Tibial artery (tissue), 4 donors: ENCODE measurements around the gene PPP1CA.
"Not testable (repeated sequence)": the region's sequence is repeated elsewhere in the genome, so short reads cannot be mapped to it uniquely, and the experiment has no call there.

ENCODE experiments used
- DNase-seq, 2 donors: peaks; one replicate each; pipeline ENCODE4 v3.0.0-alpha.2; 2019
- H3K27ac ChIP-seq, 2 donors: fragments of 200-600 bp; sonication (generic) in 1 of 2; 1 replicate in 1 of 2; 2 replicates in 1 of 2; pipeline ENCODE4 v1.5.1; 2018 to 2019; ENCODE audit warnings: mild to moderate bottlenecking in 1 of 2
- H3K27me3 ChIP-seq, 2 donors: fragments of 200-600 bp; sonication (generic) in 1 of 2; one replicate each; pipeline versions ENCODE4 v1.5.1 to v1.6.0; 2016 to 2019
- H3K36me3 ChIP-seq, 3 donors: fragments of 200-600 bp; sonication (generic) in 2 of 3; one replicate each; pipeline ENCODE4 v1.5.1; 2016 to 2019; ENCODE audit warnings: mild to moderate bottlenecking in 2 of 3
- H3K4me1 ChIP-seq, 4 donors: fragments of 200-600 bp; sonication (generic) in 2 of 4; 1 replicate in 3 of 4; 2 replicates in 1 of 4; pipeline ENCODE4 v1.5.1; 2016 to 2019
- H3K4me3 ChIP-seq, 2 donors: fragments of 200-600 bp; sonication (generic) in 1 of 2; 1 replicate in 1 of 2; 2 replicates in 1 of 2; pipeline ENCODE4 v1.5.1; 2018 to 2019; ENCODE audit warnings: mild to moderate bottlenecking in 2 of 2
- H3K9me3 ChIP-seq, 3 donors: fragments of 200-600 bp; sonication (generic) in 1 of 3; one replicate each; pipeline ENCODE4 v1.5.1; 2016 to 2019
- intact Hi-C: fragments of 100-400 bp; cut with DNase I; formaldehyde crosslinking; loops from one replicate; pipeline ENCODE4 v1.15.0; 2023; ENCODE audit warnings: low total_unique reads
- TF ChIP-seq, protein P1 (sequence below), 2 experiments: fragments of 200-600 bp in 1 of 2; fragments of 450-650 bp in 1 of 2; IDR thresholded peaks; one replicate each; pipeline ENCODE4 v1.5.1; 2017 to 2019; ENCODE audit warnings: antibody characterized with exemption in 2 of 2, mild to moderate bottlenecking in 1 of 2, moderate library complexity in 1 of 2

The PPP1CA gene

DNA sequence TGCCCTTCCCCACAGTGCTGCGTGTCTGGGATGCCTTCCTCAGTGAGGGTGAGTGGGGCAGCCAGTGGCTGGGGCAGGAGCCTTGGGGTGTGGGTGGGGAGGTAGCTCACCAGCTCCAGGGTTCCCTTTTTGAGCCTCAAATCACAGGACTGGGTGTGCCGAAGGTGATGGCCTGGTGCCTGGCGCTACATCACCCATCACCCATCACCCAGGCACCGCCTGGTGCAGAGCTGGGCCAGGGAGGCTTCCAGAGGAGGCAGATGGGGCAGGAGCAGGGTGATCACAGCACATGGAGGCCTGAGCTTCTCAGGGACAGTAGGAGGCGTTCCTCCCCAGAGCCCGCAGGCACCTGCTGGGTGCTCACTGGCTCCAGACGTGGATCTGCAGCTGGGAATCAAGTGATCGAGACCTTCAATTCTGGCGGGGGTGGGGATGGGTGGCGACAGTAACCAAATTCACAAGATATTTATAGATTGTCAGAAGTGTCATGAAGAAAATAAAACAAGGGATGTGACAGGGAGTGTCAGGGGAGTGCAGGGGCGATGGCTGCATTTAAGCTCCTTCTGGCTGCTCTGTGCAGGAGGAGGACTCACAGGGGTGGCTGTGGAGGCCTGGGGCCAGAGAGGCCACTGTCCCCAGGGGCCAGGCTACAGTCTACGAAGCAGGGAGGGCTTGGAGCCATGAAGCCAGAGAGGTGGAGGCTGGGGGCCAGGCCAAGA is 5.5 kb upstream of the PPP1CA start:
- Histone ChIP-seq H3K4me1 (peaks cover 0 to 13% (median 3%) of the 10 kb centered on the region in 4 donors), H3K27ac (no peak overlapping the region), H3K9me3 (no peaks in the 10 kb centered on the region), H3K4me3 (no peak overlapping the region), H3K36me3 (no peaks in the 10 kb centered on the region), H3K27me3 (peaks cover 0 to 84% of the 10 kb centered on the region in 2 donors)
- intact Hi-C loops = no loop called here
- no peak for DNase-seq
- TF ChIP-seq, protein P1, sequence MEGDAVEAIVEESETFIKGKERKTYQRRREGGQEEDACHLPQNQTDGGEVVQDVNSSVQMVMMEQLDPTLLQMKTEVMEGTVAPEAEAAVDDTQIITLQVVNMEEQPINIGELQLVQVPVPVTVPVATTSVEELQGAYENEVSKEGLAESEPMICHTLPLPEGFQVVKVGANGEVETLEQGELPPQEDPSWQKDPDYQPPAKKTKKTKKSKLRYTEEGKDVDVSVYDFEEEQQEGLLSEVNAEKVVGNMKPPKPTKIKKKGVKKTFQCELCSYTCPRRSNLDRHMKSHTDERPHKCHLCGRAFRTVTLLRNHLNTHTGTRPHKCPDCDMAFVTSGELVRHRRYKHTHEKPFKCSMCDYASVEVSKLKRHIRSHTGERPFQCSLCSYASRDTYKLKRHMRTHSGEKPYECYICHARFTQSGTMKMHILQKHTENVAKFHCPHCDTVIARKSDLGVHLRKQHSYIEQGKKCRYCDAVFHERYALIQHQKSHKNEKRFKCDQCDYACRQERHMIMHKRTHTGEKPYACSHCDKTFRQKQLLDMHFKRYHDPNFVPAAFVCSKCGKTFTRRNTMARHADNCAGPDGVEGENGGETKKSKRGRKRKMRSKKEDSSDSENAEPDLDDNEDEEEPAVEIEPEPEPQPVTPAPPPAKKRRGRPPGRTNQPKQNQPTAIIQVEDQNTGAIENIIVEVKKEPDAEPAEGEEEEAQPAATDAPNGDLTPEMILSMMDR (IDR thresholded peaks at IDR 0.05) = no peak

DNA sequence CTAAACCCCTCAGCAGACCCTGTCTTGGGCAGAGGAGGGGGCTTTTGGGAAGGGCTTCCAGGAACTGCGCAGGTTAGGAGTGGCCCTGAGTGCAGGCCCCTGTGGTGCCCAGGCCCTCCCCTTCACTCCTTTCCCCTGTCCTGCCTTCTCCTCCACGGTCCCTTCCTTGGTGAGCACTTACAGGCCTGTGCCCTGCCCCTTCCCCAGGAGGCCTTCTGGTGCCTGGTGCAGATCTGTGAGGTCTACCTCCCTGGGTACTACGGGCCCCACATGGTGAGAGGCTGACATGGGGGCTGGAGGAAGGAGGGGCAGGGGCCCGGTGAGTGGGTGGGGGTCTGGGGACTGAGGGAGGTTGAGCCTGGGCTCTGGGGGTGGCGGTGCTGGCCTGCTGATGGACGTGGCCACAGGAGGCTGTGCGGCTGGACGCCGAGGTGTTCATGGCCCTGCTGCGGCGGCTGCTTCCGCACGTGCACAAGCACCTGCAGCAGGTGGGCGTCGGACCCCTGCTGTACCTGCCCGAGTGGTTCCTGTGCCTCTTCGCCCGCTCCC is 4.8 kb upstream of the PPP1CA start:
- Histone ChIP-seq H3K4me1 (peaks cover 0 to 15% (median 5%) of the 10 kb centered on the region in 4 donors), H3K27me3 (peaks cover 0 to 78% of the 10 kb centered on the region in 2 donors), H3K27ac (no peak overlapping the region), H3K9me3 (no peaks in the 10 kb centered on the region), H3K36me3 (no peaks in the 10 kb centered on the region), H3K4me3 (no peak overlapping the region)
- no peak for DNase-seq
- TF ChIP-seq, protein P1 (IDR thresholded peaks at IDR 0.05) = no peak
- intact Hi-C loops = no loop called here

DNA sequence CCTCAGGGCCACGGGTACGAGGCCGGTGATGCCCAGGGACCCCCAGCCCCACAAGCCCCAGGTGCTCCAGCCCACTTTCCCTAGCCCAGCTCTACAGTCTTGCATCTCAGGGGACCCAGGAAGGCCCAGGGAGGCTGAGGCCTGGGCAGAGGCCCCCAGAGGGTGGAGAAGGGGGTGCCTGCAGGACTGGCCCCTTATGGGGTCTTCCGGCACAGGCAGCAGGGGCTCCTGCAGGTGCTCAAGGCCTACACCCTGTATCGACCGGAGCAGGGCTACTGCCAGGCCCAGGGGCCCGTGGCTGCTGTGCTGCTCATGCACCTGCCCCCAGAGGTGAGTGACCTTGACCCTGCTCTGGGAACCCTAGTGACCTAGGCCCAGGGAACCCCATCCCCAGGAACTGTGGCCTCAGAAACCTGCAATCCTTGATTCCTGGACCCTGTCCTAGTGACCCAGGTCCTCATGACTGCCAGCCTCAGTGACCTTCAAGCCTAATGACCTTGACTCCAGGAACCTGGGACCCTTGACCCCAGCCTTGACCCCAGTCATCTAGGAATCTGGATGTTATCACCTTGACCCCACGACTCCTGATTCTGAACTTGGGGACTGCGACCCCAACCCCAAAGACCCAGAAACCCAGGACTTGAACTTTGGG is 4.2 kb upstream of the PPP1CA start:
- H3K27ac ChIP-seq = no peak overlapping the region
- H3K36me3 ChIP-seq = no peaks in the 10 kb centered on the region
- no peak for DNase-seq
- no peak overlapping the region for H3K4me3 ChIP-seq
- TF ChIP-seq, protein P1 (IDR thresholded peaks at IDR 0.05) = no peak
- intact Hi-C loops = no loop called here
- H3K9me3 ChIP-seq = no peaks in the 10 kb centered on the region
- H3K27me3 ChIP-seq = peaks cover 0 to 71% of the 10 kb centered on the region in 2 donors
- peaks cover 0 to 18% (median 6%) of the 10 kb centered on the region in 4 donors for H3K4me1 ChIP-seq

DNA sequence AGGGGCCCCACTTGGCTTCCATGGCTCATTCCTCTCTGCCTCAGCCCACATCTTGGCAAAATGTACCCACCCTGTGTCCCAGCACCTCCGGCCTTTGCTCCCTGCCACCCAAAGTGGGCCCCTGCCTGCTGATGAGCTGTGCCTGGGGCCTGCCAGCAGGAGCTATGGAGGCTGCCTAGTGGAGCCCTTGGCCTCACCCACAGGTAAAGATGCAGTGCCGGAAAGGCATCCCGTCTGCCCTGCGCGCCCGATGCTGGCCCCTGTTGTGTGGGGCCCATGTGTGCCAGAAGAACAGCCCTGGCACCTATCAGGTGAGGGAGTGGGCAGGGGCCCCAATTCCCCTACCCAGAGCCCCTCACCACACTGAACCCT is 3.5 kb upstream of the PPP1CA start:
- TF ChIP-seq, protein P1 (IDR thresholded peaks at IDR 0.05) = no peak
- Histone ChIP-seq H3K27me3 (peaks cover 0 to 65% of the 10 kb centered on the region in 2 donors), H3K36me3 (no peaks in the 10 kb centered on the region), H3K9me3 (no peaks in the 10 kb centered on the region), H3K4me3 (no peak overlapping the region), H3K27ac (no peak overlapping the region), H3K4me1 (peaks cover 0 to 24% (median 12%) of the 10 kb centered on the region in 4 donors)
- DNase-seq = no peak
- intact Hi-C loops = no loop called here

DNA sequence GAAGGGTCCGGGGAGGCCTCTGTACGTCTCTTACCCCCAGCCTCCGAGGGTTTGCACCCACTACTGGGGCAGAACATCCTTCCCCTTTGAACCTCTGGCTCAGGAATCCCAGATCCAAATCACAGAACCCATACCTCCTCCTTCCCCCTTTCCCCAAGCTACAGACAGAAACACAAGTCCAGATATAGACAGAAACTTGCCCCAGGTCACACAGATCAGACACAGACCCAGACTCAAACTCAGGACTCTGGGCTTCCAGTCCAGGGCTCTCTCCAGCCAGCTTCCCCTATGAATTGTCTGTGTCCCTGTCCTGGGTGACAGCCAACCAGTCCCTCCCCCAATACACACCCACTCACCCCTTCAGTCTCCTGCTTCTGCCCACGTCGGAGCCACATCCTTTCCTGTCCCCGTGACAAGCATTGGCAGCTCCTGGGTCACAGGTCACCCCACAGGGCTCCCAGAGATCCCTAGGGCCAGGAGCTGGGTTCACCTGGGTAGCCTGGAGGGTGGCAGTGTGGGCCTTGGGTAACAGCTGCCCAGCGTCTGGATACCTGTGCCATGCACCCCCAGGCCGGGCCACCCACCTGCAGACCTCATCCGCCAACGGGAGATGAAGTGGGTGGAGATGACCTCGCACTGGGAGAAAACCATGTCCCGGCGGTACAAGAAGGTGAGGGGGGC is 3.0 kb upstream of the PPP1CA start:
- Histone ChIP-seq H3K9me3 (no peaks in the 10 kb centered on the region), H3K27ac (no peak overlapping the region), H3K4me3 (no peak overlapping the region), H3K4me1 (peaks cover 0 to 27% (median 17%) of the 10 kb centered on the region in 4 donors), H3K27me3 (peaks cover 0 to 59% of the 10 kb centered on the region in 2 donors), H3K36me3 (peaks cover 0 to 5% (median 3%) of the 10 kb centered on the region in 3 donors)
- TF ChIP-seq, protein P1 (IDR thresholded peaks at IDR 0.05) = no peak
- no peak for DNase-seq
- intact Hi-C loops = loop anchor here (5.0 kb wide), 1 partner anchor 63 kb away; the partner anchor contains the start of gene TMEM134

DNA sequence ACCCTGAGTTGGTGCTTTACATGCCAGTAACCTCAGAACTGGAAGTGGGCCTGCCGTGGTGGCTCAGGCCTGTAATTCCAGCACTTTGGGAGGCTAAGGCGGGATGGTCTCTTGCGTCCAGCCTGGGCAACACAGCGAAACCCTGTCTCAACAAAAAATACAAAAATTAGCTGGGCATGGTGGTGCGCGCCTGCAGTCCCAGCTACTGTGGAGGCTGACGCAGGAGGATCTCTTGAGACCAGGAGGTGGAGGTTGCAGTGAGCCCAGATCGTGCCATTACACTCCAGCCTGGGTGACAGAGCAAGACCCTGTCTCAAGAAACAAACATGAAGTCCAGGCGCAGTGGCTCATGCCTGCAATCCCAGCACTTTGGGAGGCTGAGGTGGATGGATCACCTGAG is 1.4 kb upstream of the PPP1CA start:
- H3K4me3 ChIP-seq, DNase-seq, H3K27ac ChIP-seq, H3K9me3 ChIP-seq: not testable (repeated sequence)
- H3K36me3 ChIP-seq = peaks cover 14 to 21% (median 19%) of the 10 kb centered on the region in 3 donors
- H3K4me1 ChIP-seq = peaks cover 0 to 26% (median 25%) of the 10 kb centered on the region in 4 donors
- H3K27me3 ChIP-seq = peaks cover 0 to 44% of the 10 kb centered on the region in 2 donors
- intact Hi-C loops = loop anchor here (2.0 to 5.0 kb wide), 2 partner anchors 64 to 100 kb away; partner anchors contain the start of gene TMEM134

DNA sequence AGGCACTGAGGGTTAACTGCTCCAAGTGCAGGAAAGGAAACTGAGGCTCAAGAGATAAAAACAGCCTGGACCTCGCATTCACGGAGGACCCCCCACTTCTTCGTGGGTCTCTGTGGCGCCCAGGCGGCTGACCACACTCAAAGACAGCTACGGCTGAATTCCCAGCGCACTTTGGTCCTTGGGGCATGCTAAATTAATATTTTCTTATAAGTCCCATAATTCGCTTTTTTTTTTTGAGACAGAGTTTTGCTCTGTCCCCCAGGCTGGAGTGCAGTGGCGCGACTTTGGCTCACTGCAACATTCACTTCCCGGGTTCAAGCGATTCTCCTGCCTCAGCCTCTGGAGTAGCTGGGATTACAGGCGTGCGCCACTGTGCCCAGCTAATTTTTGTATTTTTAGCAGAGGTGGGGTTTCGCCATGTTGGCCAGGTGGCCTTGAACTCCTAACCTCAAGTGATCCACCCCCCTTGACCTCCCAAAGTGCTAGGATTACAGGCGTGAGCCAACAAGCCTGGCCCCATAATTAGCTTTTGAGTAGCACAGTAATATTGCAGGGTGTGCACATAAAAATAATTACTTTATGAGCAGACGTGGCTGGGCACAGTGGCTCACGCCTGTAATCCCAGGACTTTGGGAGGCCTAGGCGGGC is 658 bp upstream of the PPP1CA start:
- intact Hi-C loops = loop anchor here (2.0 to 5.0 kb wide), 2 partner anchors 65 to 100 kb away; partner anchors contain the start of gene TMEM134
- peaks cover 0 to 31% (median 25%) of the 10 kb centered on the region in 4 donors for H3K4me1 ChIP-seq
- not testable (repeated sequence) for H3K9me3 ChIP-seq, DNase-seq
- peaks cover 0 to 36% of the 10 kb centered on the region in 2 donors for H3K27me3 ChIP-seq
- peaks cover 21 to 29% (median 27%) of the 10 kb centered on the region in 3 donors for H3K36me3 ChIP-seq
- peak overlapping the region; percentile 91 to 95 for H3K27ac ChIP-seq
- H3K4me3 ChIP-seq = peak overlapping the region; percentile 89
